Liver (tissue), 9 donors: ENCODE measurements around the gene CSNK2A3. TPM values are rescaled to one million over a fixed set of nuclear protein-coding genes. Genes with fewer than 3 reads are reported as not detected.
A peak's percentile ranks its signal among the peaks of the same experiment; 100 is the strongest.

Experiments
- DNase-seq: peaks from one replicate; pipeline ENCODE4 v3.0.0-alpha.2; 2017; ENCODE audit warnings: low spot score
- H3K27ac ChIP-seq, 2 donors: one replicate each; pipeline ENCODE4 v1.7.0; 2013; ENCODE audit warnings: inconsistent platforms in 2 of 2, low read length in 2 of 2, control low read depth in 1 of 2, low read depth in 1 of 2, mild to moderate bottlenecking in 1 of 2
- H3K27me3 ChIP-seq, 4 donors: one replicate each; pipeline versions ENCODE4 v1.6.1 to v1.7.0; 2013; ENCODE audit warnings: low read length in 3 of 4, inconsistent platforms in 1 of 4, mild to moderate bottlenecking in 1 of 4, moderate library complexity in 1 of 4; ENCODE audit not compliant: control insufficient read depth in 4 of 4, insufficient read depth in 4 of 4
- H3K36me3 ChIP-seq, 4 donors: one replicate each; pipeline versions ENCODE4 v1.6.1 to v1.7.0; 2013; ENCODE audit warnings: low read length in 3 of 4, mild to moderate bottlenecking in 3 of 4, low read depth in 1 of 4, moderate library complexity in 1 of 4; ENCODE audit not compliant: control insufficient read depth in 4 of 4, insufficient read depth in 3 of 4
- H3K4me1 ChIP-seq, 4 donors: one replicate each; pipeline versions ENCODE4 v1.6.1 to v1.7.0; 2013; ENCODE audit warnings: low read length in 3 of 4, mild to moderate bottlenecking in 3 of 4, moderate library complexity in 1 of 4; ENCODE audit not compliant: control insufficient read depth in 4 of 4, insufficient read depth in 4 of 4
- H3K4me3 ChIP-seq, 3 donors: one replicate each; pipeline versions ENCODE4 v1.6.1 to v1.7.0; 2013; ENCODE audit warnings: low read length in 3 of 3, control low read depth in 1 of 3, low read depth in 1 of 3, mild to moderate bottlenecking in 1 of 3
- H3K9ac ChIP-seq, 2 donors: one replicate each; pipeline ENCODE4 v1.7.0; 2013; ENCODE audit warnings: low read length in 2 of 2, mild to moderate bottlenecking in 2 of 2, moderate library complexity in 2 of 2, control low read depth in 1 of 2, low read depth in 1 of 2
- H3K9me3 ChIP-seq, 4 donors: one replicate each; pipeline versions ENCODE4 v1.6.1 to v1.7.0; 2013; ENCODE audit warnings: low read length in 3 of 4; ENCODE audit not compliant: control insufficient read depth in 4 of 4
- ATF3 ChIP-seq: IDR thresholded peaks from 2 replicates; pipeline ENCODE4 v1.6.1; 2016; ENCODE audit warnings: antibody characterized with exemption
- CTCF ChIP-seq: fragments of 150-350 bp; IDR thresholded peaks from 2 replicates; pipeline ENCODE4 v1.5.1; 2017; ENCODE audit warnings: improper control_type of control experiment, low read depth, low read length; ENCODE audit not compliant: missing input control
- EGR1 ChIP-seq, 2 donors: IDR thresholded peaks; 2 replicates each; pipeline ENCODE4 v1.6.1; 2016 to 2018; ENCODE audit warnings: antibody characterized with exemption in 2 of 2, low read depth in 2 of 2
- FOXA2 ChIP-seq: IDR thresholded peaks from 2 replicates; pipeline ENCODE4 v1.6.1; 2016; ENCODE audit warnings: antibody characterized with exemption
- GABPA ChIP-seq, 2 donors: IDR thresholded peaks in 1 of 2; conservative IDR thresholded peaks in 1 of 2; 2 replicates each; pipeline ENCODE4 v1.6.1; 2016; ENCODE audit warnings: antibody characterized with exemption in 2 of 2, mild to moderate bottlenecking in 1 of 2, moderate library complexity in 1 of 2
- HNF4A ChIP-seq, 2 donors: conservative IDR thresholded peaks; 2 replicates each; pipeline ENCODE4 v1.6.1; 2016; ENCODE audit warnings: antibody characterized with exemption in 2 of 2, mild to moderate bottlenecking in 2 of 2
- JUND ChIP-seq, 2 donors: IDR thresholded peaks; 2 replicates each; pipeline ENCODE4 v1.6.1; 2016; ENCODE audit warnings: antibody characterized with exemption in 2 of 2
- MAX ChIP-seq: IDR thresholded peaks from 2 replicates; pipeline ENCODE4 v1.6.1; 2016; ENCODE audit warnings: antibody characterized with exemption
- NR2F2 ChIP-seq: IDR thresholded peaks from 2 replicates; pipeline ENCODE4 v1.6.1; 2016; ENCODE audit warnings: antibody characterized with exemption
- RAD21 ChIP-seq, 2 donors: IDR thresholded peaks; 2 replicates each; pipeline ENCODE4 v1.6.1; 2016; ENCODE audit warnings: antibody characterized with exemption in 2 of 2, mild to moderate bottlenecking in 2 of 2
- REST ChIP-seq: IDR thresholded peaks from 2 replicates; pipeline ENCODE4 v1.6.1; 2016; ENCODE audit warnings: antibody characterized with exemption, mild to moderate bottlenecking
- SP1 ChIP-seq: IDR thresholded peaks from 2 replicates; pipeline ENCODE4 v1.6.1; 2018; ENCODE audit warnings: antibody characterized with exemption, mild to moderate bottlenecking
- TAF1 ChIP-seq: conservative IDR thresholded peaks from 2 replicates; pipeline ENCODE4 v1.6.1; 2016; ENCODE audit warnings: antibody characterized with exemption, mild to moderate bottlenecking
- YY1 ChIP-seq: IDR thresholded peaks from 2 replicates; pipeline ENCODE4 v1.6.1; 2016; ENCODE audit warnings: antibody characterized with exemption, mild to moderate bottlenecking
- ZBTB33 ChIP-seq: IDR thresholded peaks from 2 replicates; pipeline ENCODE4 v1.6.1; 2016; ENCODE audit warnings: antibody characterized with exemption
- WGBS: extraction: QIAGEN DNeasy Blood & Tissue Kit; methylation state at CpG from one replicate; pipeline ENCODE4 v1.1.7; 2013; 5-methylcytosine and 5-hydroxymethylcytosine counted together
- polyA plus RNA-seq, 2 donors: library from polyadenylated mRNA; stranded (reverse) in 1 of 2; unstranded in 1 of 2; fragments of 200-250 nt in 1 of 2; fragments of >200 nt in 1 of 2; fragmentation: Nextera tagmentation in 1 of 2; extraction: Ambion mirVana in 1 of 2; gene quantifications; one replicate each; pipeline versions ENCODE4 v1.2.1 to v1.2.3, GENCODE V29; 2013 to 2015
- total RNA-seq, 2 donors: library from RNA; depleted of rRNA; stranded (reverse); fragments of >200 nt; gene quantifications; one replicate each; pipeline ENCODE4 v1.2.3, GENCODE V29; 2014
- donor health status: healthy.
- donor health status: healthy.
- donor health status: healthy.
- donor health status: healthy.
- donor health status: healthy.

The CSNK2A3 gene
- total and polyA plus RNA-seq, 4 donors: 0.51 to 0.92 (median 0.59) TPM; not detected in 1

- Histone ChIP-seq H3K36me3 (no peaks in the 10 kb centered on the region), H3K4me3 (no peak overlapping the region), H3K27me3 (no peaks in the 10 kb centered on the region), H3K9me3 (no peaks in the 10 kb centered on the region), H3K9ac (no peak overlapping the region), H3K27ac (no peak overlapping the region), H3K4me1 (peaks cover 0 to 3% (median 0%) of the 10 kb centered on the region in 4 donors)
- no peak for DNase-seq
- TF ChIP-seq YY1 (no peak), CTCF (no peak), REST (no peak), FOXA2 (no peak), JUND (IDR thresholded peaks at IDR 0.05) (no peak), ZBTB33 (no peak), MAX (no peak), HNF4A (conservative IDR thresholded peaks at IDR 0.05) (no peak)
- WGBS: 93% methylated on average over 4 of the region's 4 CpGs
Observed at GRCh38 chr11:11351042-11351586, 1.9 kb downstream of the CSNK2A3 start.

GRCh38 chr11:11349870-11350337 lies 3.1 kb downstream of the CSNK2A3 start:
- H3K4me3 ChIP-seq: no peak overlapping the region
- H3K9ac ChIP-seq: no peak overlapping the region
- H3K9me3 ChIP-seq: no peaks in the 10 kb centered on the region
- H3K27ac ChIP-seq: no peak overlapping the region
- 75% methylated on average over 1 of the region's 1 CpG for WGBS
- no peaks in the 10 kb centered on the region for H3K27me3 ChIP-seq
- no peaks in the 10 kb centered on the region for H3K36me3 ChIP-seq
- peaks cover 0 to 10% (median 7%) of the 10 kb centered on the region in 4 donors for H3K4me1 ChIP-seq
- no peak for DNase-seq
- no peak for TF ChIP-seq EGR1 (IDR thresholded peaks at IDR 0.05; ENCODE audit: low read depth in 2 of 2)
- no peak for TF ChIP-seq TAF1
- TF ChIP-seq ZBTB33: no peak
- peak; percentile 28 for TF ChIP-seq SP1
- TF ChIP-seq CTCF: no peak
- no peak for TF ChIP-seq MAX
- TF ChIP-seq HNF4A (conservative IDR thresholded peaks at IDR 0.05): no peak
- TF ChIP-seq YY1: no peak
- TF ChIP-seq GABPA (IDR thresholded peaks at IDR 0.05 in 1 of 2, conservative IDR thresholded peaks at IDR 0.05 in 1 of 2): no peak
- TF ChIP-seq NR2F2: peak; percentile 97
- TF ChIP-seq RAD21 (IDR thresholded peaks at IDR 0.05): peak in 1 of 2 donors; percentile 36
- no peak for TF ChIP-seq ATF3
- no peak for TF ChIP-seq FOXA2
- TF ChIP-seq JUND (IDR thresholded peaks at IDR 0.05): no peak
